A549 (cell line): ENCODE data around the gene RPGRIP1. TPM values are rescaled to one million over a fixed set of nuclear protein-coding genes. Genes with fewer than 3 reads are reported as not detected.

Experiments
- ATAC-seq, 2 experiments: fragments of 200-7000 bp in 1 of 2; fragments of >200 bp in 1 of 2; cut with Nextera tagmentation in 1 of 2; cut with Tn5 transposase in 1 of 2; 3 replicates each; pipeline versions ENCODE4 v1.8.0 to v1.9.1; 2018 to 2020; ENCODE audit warnings: mild to moderate bottlenecking in 1 of 2, moderate library complexity in 1 of 2
- CTCF ChIA-PET: fragments of 300-600 bp; sonication (Branson Sonifier 250); formaldehyde crosslinking; extraction: SDS; loops from one replicate; lab custom pipeline; 2021; ENCODE audit warnings: antibody characterized with exemption, inconsistent platforms; lab: Yijun Ruan, JAX
- POLR2A ChIA-PET: fragments of 350-600 bp; formaldehyde crosslinking; extraction: SDS; loops from one replicate; lab custom pipeline; 2021; ENCODE audit warnings: antibody characterized with exemption, inconsistent platforms; lab: Yijun Ruan, JAX
- DNase-seq, 2 experiments: peaks; one replicate each; pipeline versions ENCODE4 v3.0.0 to v3.0.0-alpha.2; 2011 to 2016; ENCODE audit warnings: low read depth in 1 of 2, low spot score in 1 of 2
- FAIRE-seq: peaks from 2 replicates; lab custom pipeline; 2011; peaks lifted over from hg19 to GRCh38; lab: Jason Lieb, UNC
- H3K27ac ChIP-seq, 2 experiments: fragments of >200 bp; sonication (Bioruptor Twin); formaldehyde crosslinking; 3 replicates each; pipeline ENCODE4 v1.5.1; 2016 to 2017
- H3K4me1 ChIP-seq: fragments of >200 bp; sonication (Bioruptor Twin); formaldehyde crosslinking; 3 replicates; pipeline ENCODE4 v1.6.1; 2016
- H3K4me2 ChIP-seq: fragments of >200 bp; sonication (Bioruptor Twin); formaldehyde crosslinking; 3 replicates; pipeline ENCODE4 v1.6.1; 2016
- H3K4me3 ChIP-seq: fragments of >200 bp; sonication (Bioruptor Twin); formaldehyde crosslinking; 3 replicates; pipeline ENCODE4 v1.5.1; 2016
- H3K9me3 ChIP-seq: fragments of >200 bp; sonication (Bioruptor Twin); formaldehyde crosslinking; 3 replicates; pipeline ENCODE4 v1.6.1; 2016
- BHLHE40 ChIP-seq: IDR thresholded peaks from 2 replicates; pipeline ENCODE4 v1.6.1; 2012; ENCODE audit warnings: low read depth, low read length, inconsistent platforms
- CBX2 ChIP-seq: fragments of 200-600 bp; sonication (generic); IDR thresholded peaks from 2 replicates; pipeline ENCODE4 v1.6.1; 2016; ENCODE audit warnings: low read depth, mild to moderate bottlenecking, borderline replicate concordance
- CEBPB ChIP-seq, 2 experiments: fragments of >200 bp in 1 of 2; sonication (Bioruptor Twin) in 1 of 2; formaldehyde crosslinking in 1 of 2; IDR thresholded peaks; 2 replicates each; pipeline ENCODE4 v1.6.1; 2012 to 2016
- CHD2 ChIP-seq: fragments of 150-350 bp; IDR thresholded peaks from 2 replicates; pipeline ENCODE4 v1.6.1; 2014; ENCODE audit warnings: low read length; ENCODE audit not compliant: partially characterized antibody
- CHD4 ChIP-seq: fragments of 200-600 bp; sonication (generic); IDR thresholded peaks from 2 replicates; pipeline ENCODE4 v1.6.1; 2016; ENCODE audit warnings: antibody characterized with exemption, mild to moderate bottlenecking, borderline replicate concordance
- CTCF ChIP-seq: fragments of >200 bp; sonication (Bioruptor Twin); formaldehyde crosslinking; IDR thresholded peaks from 3 replicates; pipeline ENCODE4 v1.5.1; 2016
- E2F6 ChIP-seq: IDR thresholded peaks from 2 replicates; pipeline ENCODE4 v1.6.1; 2012; ENCODE audit warnings: low read depth, borderline replicate concordance
- EHF ChIP-seq: fragments of 250-450 bp; sonication (Bioruptor Pico); IDR thresholded peaks from 2 replicates; pipeline ENCODE4 v1.5.0; 2020; ENCODE audit warnings: mild to moderate bottlenecking
- ELK1 ChIP-seq: fragments of 150-350 bp; IDR thresholded peaks from 2 replicates; pipeline ENCODE4 v1.6.1; 2014; ENCODE audit warnings: low read depth, mild to moderate bottlenecking, low read length
- EP300 ChIP-seq, 2 experiments: fragments of >200 bp; sonication (Bioruptor Twin); formaldehyde crosslinking; IDR thresholded peaks; 2 replicates in 1 of 2; 3 replicates in 1 of 2; pipeline ENCODE4 v1.6.1; 2016 to 2017
- ESRRA ChIP-seq: fragments of 150-350 bp; IDR thresholded peaks from 2 replicates; pipeline ENCODE4 v1.6.1; 2014; ENCODE audit warnings: mild to moderate bottlenecking, low read length, borderline replicate concordance
- FOSB ChIP-seq: fragments of 250-450 bp; sonication (Bioruptor Pico); IDR thresholded peaks from 2 replicates; pipeline ENCODE4 v1.5.0; 2020; ENCODE audit warnings: mild to moderate bottlenecking, moderate library complexity
- FOSL2 ChIP-seq, 2 experiments: fragments of 450-650 bp in 1 of 2; fragments of >200 bp in 1 of 2; sonication (Bioruptor Twin) in 1 of 2; formaldehyde crosslinking; IDR thresholded peaks; 2 replicates each; pipeline versions ENCODE4 v1.5.0 to v1.6.1; 2016 to 2020; ENCODE audit warnings: mild to moderate bottlenecking in 1 of 2, moderate library complexity in 1 of 2
- HES2 ChIP-seq: fragments of >200 bp; sonication (Bioruptor Twin); formaldehyde crosslinking; IDR thresholded peaks from 2 replicates; pipeline ENCODE4 v1.6.1; 2016
- JUN ChIP-seq, 2 experiments: fragments of >200 bp; sonication (Bioruptor Twin); formaldehyde crosslinking; IDR thresholded peaks; 2 replicates in 1 of 2; 3 replicates in 1 of 2; pipeline ENCODE4 v1.6.1; 2016 to 2017
- MAZ ChIP-seq: fragments of 150-350 bp; IDR thresholded peaks from 2 replicates; pipeline ENCODE4 v1.6.1; 2014; ENCODE audit warnings: antibody characterized with exemption, low read depth, low read length, borderline replicate concordance
- NFE2L2 ChIP-seq: fragments of 150-350 bp; conservative IDR thresholded peaks from 2 replicates; pipeline ENCODE4 v1.6.1; 2014; ENCODE audit warnings: low read length
- PBX3 ChIP-seq: IDR thresholded peaks from 2 replicates; pipeline ENCODE4 v1.6.1; 2012
- RCOR1 ChIP-seq: fragments of 150-350 bp; IDR thresholded peaks from 2 replicates; pipeline ENCODE4 v1.6.1; 2014; ENCODE audit warnings: antibody characterized with exemption, low read length, low read depth
- RFX5 ChIP-seq: fragments of 450-650 bp; IDR thresholded peaks from 2 replicates; pipeline ENCODE4 v1.7.1; 2014; ENCODE audit warnings: antibody characterized with exemption, mild to moderate bottlenecking, moderate library complexity
- RNF2 ChIP-seq: fragments of 200-600 bp; sonication (generic); IDR thresholded peaks from 2 replicates; pipeline ENCODE4 v1.6.1; 2016; ENCODE audit warnings: low read depth, mild to moderate bottlenecking, antibody characterized with exemption, moderate library complexity, borderline replicate concordance
- SMC3 ChIP-seq: fragments of >200 bp; sonication (Bioruptor Twin); formaldehyde crosslinking; IDR thresholded peaks from 3 replicates; pipeline ENCODE4 v1.6.1; 2018; ENCODE audit warnings: inconsistent platforms
- SREBF2 ChIP-seq: fragments of 450-650 bp; IDR thresholded peaks from 2 replicates; pipeline ENCODE4 v1.6.1; 2014; ENCODE audit warnings: mild to moderate bottlenecking, moderate library complexity
- TFCP2L1 ChIP-seq: fragments of 250-450 bp; sonication (Bioruptor Pico); IDR thresholded peaks from 2 replicates; pipeline ENCODE4 v1.5.0; 2021; ENCODE audit warnings: mild to moderate bottlenecking
- ZFP36 ChIP-seq: fragments of 450-650 bp; IDR thresholded peaks from 2 replicates; pipeline ENCODE4 v1.6.1; 2014; ENCODE audit warnings: borderline replicate concordance; ENCODE audit not compliant: partially characterized antibody
- ZNF302 ChIP-seq: fragments of 250-450 bp; sonication (Bioruptor Pico); IDR thresholded peaks from 2 replicates; pipeline ENCODE4 v1.9.0; 2021; ENCODE audit warnings: inconsistent platforms, mild to moderate bottlenecking, moderate library complexity
- ZSCAN20 ChIP-seq: fragments of 250-450 bp; sonication (Bioruptor Pico); IDR thresholded peaks from 2 replicates; pipeline ENCODE4 v1.8.0; 2022; ENCODE audit warnings: mild to moderate bottlenecking, moderate library complexity
- WGBS: methylation state at CpG from one replicate; pipeline ENCODE4 v1.1.6; 2017; ENCODE audit errors: missing lambda C conversion rate; 5-methylcytosine and 5-hydroxymethylcytosine counted together
- polyA plus RNA-seq, 4 experiments: library from polyadenylated mRNA; depleted of rRNA in 3 of 4; stranded (reverse); fragments of >200 nt; fragmentation: RNase III in 1 of 4; extraction: RNeasy Plus Mini Kit Qiagen cat#74134 plus additional on column Dnase treatment in 1 of 4; gene quantifications; 2 replicates in 3 of 4; 3 replicates in 1 of 4; pipeline ENCODE4 v1.2.3, GENCODE V29; 2011 to 2017

RPGRIP1 gene
- polyA plus RNA-seq, 2 of the 4 experiments (the other 2 are of a cell fraction): 0.26 to 1.5 TPM

GRCh38 chr14:21267431-21267845 is 12.4 kb upstream of the RPGRIP1 start:
- Histone ChIP-seq H3K27ac (peak overlapping the region; percentile 94 to 96; a peak in 4 of 6 replicates), H3K4me2 (peak overlapping the region; percentile 97), H3K9me3 (no peaks in the 10 kb centered on the region), H3K4me3 (peak overlapping the region; percentile 85), H3K4me1 (peaks cover 48% of the 10 kb centered on the region)
- WGBS: 2% methylated on average over 10 of the region's 10 CpGs
- DNase-seq (no peak), FAIRE-seq (no peak), ATAC-seq (no peak)
- TF ChIP-seq HES2 (no peak), MAZ (no peak), SREBF2 (no peak)
- ChIA-PET POLR2A (no interaction called here), CTCF (interaction anchor here (1.5 kb wide), 1 partner anchor 13 kb away, joined by 4 read pairs; no protein-coding TSS in a partner anchor)

GRCh38 chr14:21267886-21268616 is 11.8 kb upstream of the RPGRIP1 start:
- TF ChIP-seq EHF (CRISPR knock-in tag) (no peak), FOSB (CRISPR knock-in tag) (0 out of 2 replicates have a peak, but pooled peaks have one; percentile 35), TFCP2L1 (CRISPR knock-in tag) (peak; percentile 48; the same call in 1 of the 2 replicates), NFE2L2 (no peak)
- Histone ChIP-seq H3K4me3 (peak overlapping the region; percentile 85), H3K4me2 (peak overlapping the region; percentile 97), H3K27ac (peak overlapping the region; percentile 94 to 96), H3K9me3 (no peaks in the 10 kb centered on the region), H3K4me1 (peaks cover 42% of the 10 kb centered on the region)
- ChIA-PET POLR2A (interaction anchor here (0.7 kb wide), 1 partner anchor 12 kb away, joined by 3 read pairs; no protein-coding TSS in a partner anchor), CTCF (interaction anchor here (1.5 kb wide), 1 partner anchor 13 kb away, joined by 4 read pairs; no protein-coding TSS in a partner anchor)
- WGBS: 2% methylated on average over 16 of the region's 16 CpGs
- no peak for FAIRE-seq
- ATAC-seq: no peak
- DNase-seq: no peak

GRCh38 chr14:21268617-21269251 is 11.1 kb upstream of the RPGRIP1 start:
- Histone ChIP-seq H3K4me2 (peak overlapping the region; percentile 97), H3K4me3 (peak overlapping the region; percentile 85), H3K27ac (peak overlapping the region; percentile 94 to 96), H3K9me3 (no peaks in the 10 kb centered on the region), H3K4me1 (peaks cover 35% of the 10 kb centered on the region)
- under 1% methylated on average over 24 of the region's 24 CpGs for WGBS
- DNase-seq (peak in 1 of 2 experiments; percentile 78), ATAC-seq (peak; percentile 15 to 25; a peak in 5 of 6 replicates), FAIRE-seq (no peak)
- POLR2A ChIA-PET: interaction anchor here (0.7 kb wide), 1 partner anchor 13 kb away, joined by 3 read pairs; no protein-coding TSS in a partner anchor
- CTCF ChIA-PET: no interaction called here
- TF ChIP-seq EP300 (IDR thresholded peaks at IDR 0.05) (no peak), RNF2 (no peak), ZSCAN20 (CRISPR knock-in tag) (no peak), SMC3 (no peak), NFE2L2 (no peak), RCOR1 (no peak), CHD4 (no peak), FOSL2 (IDR thresholded peaks at IDR 0.05) (no peak), FOSL2 (CRISPR knock-in tag; IDR thresholded peaks at IDR 0.05) (no peak), ESRRA (no peak), SREBF2 (no peak), RFX5 (no peak), CHD2 (peak; percentile 72), ZNF302 (no peak), JUN (IDR thresholded peaks at IDR 0.05) (no peak), PBX3 (no peak), CBX2 (no peak), BHLHE40 (no peak), CTCF (no peak), E2F6 (no peak), ZFP36 (no peak), ELK1 (no peak), CEBPB (IDR thresholded peaks at IDR 0.05) (no peak)
